ENCODE data around the gene SPATS2.

GRCh38 chr12:49344486-49345050 lies 22.7 kb upstream of the SPATS2 start:
- no peak for TF ChIP-seq CTCF (conservative IDR thresholded peaks at IDR 0.05; ENCODE audit: low read length)
- TF ChIP-seq EZH2phosphoT487 (IDR thresholded peaks at IDR 0.05; ENCODE audit: borderline replicate concordance, low read depth, low read length), result no peak
